ENCODE measurements around the gene HOXA10. TPM values are rescaled to one million over a fixed set of nuclear protein-coding genes. Genes with fewer than 3 reads are reported as not detected.

HOXA10 gene
- total RNA-seq, 1 experiment from 2014 or later: not detected

DNA sequence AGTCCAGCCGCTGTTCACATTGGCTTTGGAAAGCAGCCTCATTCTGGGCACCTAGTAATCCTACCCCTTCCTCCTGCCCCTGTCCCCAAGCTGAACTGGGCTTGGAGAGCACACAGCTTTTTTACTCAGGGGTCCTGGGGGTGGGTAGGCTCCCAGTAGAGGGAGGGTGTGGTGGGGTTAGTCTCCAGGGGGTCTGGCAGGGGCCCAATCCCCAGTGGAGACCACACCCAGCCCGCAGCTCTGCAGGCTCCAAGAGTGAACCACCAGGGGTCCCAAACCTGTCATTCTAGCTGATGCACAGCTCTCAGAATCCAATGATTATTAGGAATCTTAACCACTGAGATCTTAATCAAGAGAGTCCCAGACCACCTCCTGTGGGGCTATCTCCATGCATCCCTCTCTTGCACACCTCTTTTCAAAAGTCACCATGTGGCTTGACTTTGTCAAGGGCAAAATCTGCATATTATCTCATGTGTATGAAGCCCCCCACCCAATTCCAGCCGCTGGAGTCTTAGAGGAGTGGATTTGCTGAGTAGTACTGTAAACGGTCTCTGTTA lies 8.2 kb upstream of the HOXA10 start:
- H3K4me3 ChIP-seq: no peak overlapping the region
- BruUV-seq (replicated peaks): no TSS peak
- peaks cover 36% of the 10 kb centered on the region for H3F3A ChIP-seq (ENCODE audit: insufficient read depth, low read depth)
- no peaks in the 10 kb centered on the region for H4K20me1 ChIP-seq (ENCODE audit: insufficient read depth)
- H3K9me3 ChIP-seq (ENCODE audit: insufficient read depth, low read depth): no peaks in the 10 kb centered on the region
- H2AFZ ChIP-seq: no peak overlapping the region
- no peak for TF ChIP-seq EZH2 (IDR thresholded peaks at IDR 0.05; ENCODE audit: low read depth)
- TF ChIP-seq, protein P1, sequence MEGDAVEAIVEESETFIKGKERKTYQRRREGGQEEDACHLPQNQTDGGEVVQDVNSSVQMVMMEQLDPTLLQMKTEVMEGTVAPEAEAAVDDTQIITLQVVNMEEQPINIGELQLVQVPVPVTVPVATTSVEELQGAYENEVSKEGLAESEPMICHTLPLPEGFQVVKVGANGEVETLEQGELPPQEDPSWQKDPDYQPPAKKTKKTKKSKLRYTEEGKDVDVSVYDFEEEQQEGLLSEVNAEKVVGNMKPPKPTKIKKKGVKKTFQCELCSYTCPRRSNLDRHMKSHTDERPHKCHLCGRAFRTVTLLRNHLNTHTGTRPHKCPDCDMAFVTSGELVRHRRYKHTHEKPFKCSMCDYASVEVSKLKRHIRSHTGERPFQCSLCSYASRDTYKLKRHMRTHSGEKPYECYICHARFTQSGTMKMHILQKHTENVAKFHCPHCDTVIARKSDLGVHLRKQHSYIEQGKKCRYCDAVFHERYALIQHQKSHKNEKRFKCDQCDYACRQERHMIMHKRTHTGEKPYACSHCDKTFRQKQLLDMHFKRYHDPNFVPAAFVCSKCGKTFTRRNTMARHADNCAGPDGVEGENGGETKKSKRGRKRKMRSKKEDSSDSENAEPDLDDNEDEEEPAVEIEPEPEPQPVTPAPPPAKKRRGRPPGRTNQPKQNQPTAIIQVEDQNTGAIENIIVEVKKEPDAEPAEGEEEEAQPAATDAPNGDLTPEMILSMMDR (conservative IDR thresholded peaks at IDR 0.05): no peak
- no peak overlapping the region for H3K27ac ChIP-seq
- H3K4me1 ChIP-seq (replicated peaks; ENCODE audit: insufficient read depth): peaks cover 12% of the 10 kb centered on the region
- no peaks in the 10 kb centered on the region for H3K36me3 ChIP-seq (ENCODE audit: low read depth)
- no peaks in the 10 kb centered on the region for H3K27me3 ChIP-seq (ENCODE audit: insufficient read depth, low read depth)
- ChIA-PET CTCF (interaction anchor here (0.6 kb wide), 1 partner anchor 1253 kb away, joined by 3 read pairs; no protein-coding TSS in a partner anchor), POLR2A (ENCODE audit: unreplicated experiment) (no interaction called here)
- H3K9me2 ChIP-seq (ENCODE audit: insufficient read depth): no peaks in the 10 kb centered on the region
- H3K79me2 ChIP-seq (ENCODE audit: low read depth): no peaks in the 10 kb centered on the region
- no peak for DNase-seq
- intact Hi-C loops (cut with micrococcal nuclease; ENCODE audit: unreplicated experiment): loop anchor here (5.0 kb wide), 1 partner anchor 1290 kb away; no protein-coding TSS in a partner anchor
- H3K4me2 ChIP-seq: no peak overlapping the region

DNA sequence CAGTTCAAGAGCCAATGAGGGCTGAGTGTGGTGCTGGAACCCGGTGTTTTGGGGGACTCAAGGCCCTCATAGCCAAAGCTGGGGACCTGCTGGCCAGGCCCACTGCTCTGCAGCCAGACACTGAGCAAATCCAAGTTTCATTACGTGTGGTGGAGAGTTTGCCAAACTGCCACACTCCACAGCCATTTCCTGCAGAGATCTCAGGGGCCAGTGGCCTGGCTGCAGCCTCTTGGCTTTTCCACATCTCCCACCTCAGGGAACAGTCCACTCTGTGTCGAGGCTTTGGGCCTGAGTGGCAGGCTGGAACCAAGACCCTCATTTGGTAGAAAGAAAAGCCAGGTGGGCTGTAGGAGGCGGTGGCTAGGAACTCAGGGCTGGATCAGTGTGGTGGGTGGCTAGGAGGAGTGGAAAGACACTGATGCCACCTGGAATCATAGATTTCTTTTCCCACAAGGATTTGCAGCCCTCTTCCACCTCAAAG lies 7.7 kb upstream of the HOXA10 start:
- no peak overlapping the region for H3K4me3 ChIP-seq
- POLR2A ChIA-PET (ENCODE audit: unreplicated experiment): no interaction called here
- peaks cover 31% of the 10 kb centered on the region for H3F3A ChIP-seq (ENCODE audit: insufficient read depth, low read depth)
- BruUV-seq (replicated peaks): no TSS peak
- H3K36me3 ChIP-seq (ENCODE audit: low read depth): no peaks in the 10 kb centered on the region
- no peaks in the 10 kb centered on the region for H3K79me2 ChIP-seq (ENCODE audit: low read depth)
- peaks cover 12% of the 10 kb centered on the region for H3K4me1 ChIP-seq (replicated peaks; ENCODE audit: insufficient read depth)
- no peaks in the 10 kb centered on the region for H3K27me3 ChIP-seq (ENCODE audit: insufficient read depth, low read depth)
- no peak overlapping the region for H3K27ac ChIP-seq
- no peaks in the 10 kb centered on the region for H3K9me2 ChIP-seq (ENCODE audit: insufficient read depth)
- no peak for DNase-seq
- no peaks in the 10 kb centered on the region for H3K9me3 ChIP-seq (ENCODE audit: insufficient read depth, low read depth)
- H4K20me1 ChIP-seq (ENCODE audit: insufficient read depth): no peaks in the 10 kb centered on the region
- no peak for TF ChIP-seq EZH2 (IDR thresholded peaks at IDR 0.05; ENCODE audit: low read depth)
- TF ChIP-seq, protein P1 (conservative IDR thresholded peaks at IDR 0.05): no peak
- CTCF ChIA-PET: interaction anchor here (0.6 kb wide), 1 partner anchor 1253 kb away, joined by 3 read pairs; no protein-coding TSS in a partner anchor
- intact Hi-C loops (cut with micrococcal nuclease; ENCODE audit: unreplicated experiment): loop anchor here (5.0 kb wide), 1 partner anchor 1290 kb away; no protein-coding TSS in a partner anchor
- no peak overlapping the region for H2AFZ ChIP-seq
- no peak overlapping the region for H3K4me2 ChIP-seq

DNA sequence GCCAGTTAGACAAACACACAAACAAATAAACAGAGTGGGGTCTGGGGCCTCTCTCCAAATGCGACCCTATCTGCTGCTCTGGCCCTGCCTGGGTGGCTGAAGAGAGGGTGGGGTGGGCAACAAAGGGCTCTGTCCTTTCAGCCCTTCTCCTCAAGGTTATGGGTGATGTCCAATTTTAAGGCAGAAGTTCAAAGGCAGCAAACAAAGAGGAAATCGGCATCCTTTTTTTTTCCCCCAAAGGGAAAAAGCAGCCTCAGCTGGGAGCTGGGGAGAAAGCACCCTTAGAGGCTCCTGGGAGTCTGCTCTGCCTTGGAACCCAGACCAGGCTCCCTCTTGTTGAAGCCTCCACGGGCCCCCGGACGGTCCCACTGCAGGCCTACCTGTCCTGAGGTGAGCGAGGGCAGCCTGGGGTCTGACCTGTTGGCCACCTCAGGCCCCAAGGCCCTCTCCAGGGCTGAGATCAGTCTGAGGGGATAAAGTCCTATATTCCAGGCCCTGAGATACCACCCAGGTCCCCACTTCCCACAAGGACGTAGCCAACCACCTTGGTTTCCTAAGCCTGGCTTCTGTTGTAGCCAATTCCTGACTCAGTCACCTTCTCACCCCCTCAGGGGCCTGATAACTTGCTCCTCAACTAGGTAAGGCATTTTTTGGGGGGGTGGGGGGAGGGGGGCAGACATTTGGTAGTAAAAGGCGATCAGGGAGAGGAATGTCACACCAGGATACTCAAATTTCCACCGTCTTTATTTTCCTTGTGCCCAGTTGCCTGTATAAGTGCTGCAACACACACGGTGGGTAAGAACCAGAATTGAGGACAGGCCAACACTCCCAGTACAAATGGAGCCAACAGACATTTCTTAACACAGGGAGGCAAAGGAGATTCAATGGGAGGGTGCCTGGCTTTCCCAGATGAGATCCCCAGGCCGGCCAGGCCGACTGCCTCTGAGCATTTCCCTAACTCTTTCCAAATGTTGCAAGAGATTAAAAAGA lies 6.6 kb upstream of the HOXA10 start:
- no peaks in the 10 kb centered on the region for H3K79me2 ChIP-seq (ENCODE audit: low read depth)
- no peaks in the 10 kb centered on the region for H3K36me3 ChIP-seq (ENCODE audit: low read depth)
- CTCF ChIA-PET: interaction anchor here (1.1 kb wide), 1 partner anchor 20 kb away, joined by 12 read pairs; no protein-coding TSS in a partner anchor
- no peak for TF ChIP-seq EZH2 (IDR thresholded peaks at IDR 0.05; ENCODE audit: low read depth)
- TF ChIP-seq, protein P1 (conservative IDR thresholded peaks at IDR 0.05): no peak
- H3K4me2 ChIP-seq: no peak overlapping the region
- H3K27ac ChIP-seq: no peak overlapping the region
- H4K20me1 ChIP-seq (ENCODE audit: insufficient read depth): no peaks in the 10 kb centered on the region
- H3K9me3 ChIP-seq (ENCODE audit: insufficient read depth, low read depth): no peaks in the 10 kb centered on the region
- POLR2A ChIA-PET (ENCODE audit: unreplicated experiment): no interaction called here
- no peak overlapping the region for H3K4me3 ChIP-seq
- DNase-seq: no peak
- intact Hi-C loops (cut with micrococcal nuclease; ENCODE audit: unreplicated experiment): loop anchor here (5.0 kb wide), 1 partner anchor 1288 kb away; no protein-coding TSS in a partner anchor
- no peak overlapping the region for H2AFZ ChIP-seq
- H3F3A ChIP-seq (ENCODE audit: insufficient read depth, low read depth): peaks cover 20% of the 10 kb centered on the region
- peaks cover 12% of the 10 kb centered on the region for H3K4me1 ChIP-seq (replicated peaks; ENCODE audit: insufficient read depth)
- no peaks in the 10 kb centered on the region for H3K27me3 ChIP-seq (ENCODE audit: insufficient read depth, low read depth)
- BruUV-seq (replicated peaks): no TSS peak
- no peaks in the 10 kb centered on the region for H3K9me2 ChIP-seq (ENCODE audit: insufficient read depth)
